ENCODE data around the gene ROR1.

Gene ROR1

GRCh38 chr1:63758791-63759190 lies 15.0 kb upstream of the ROR1 start (continued):
- TF ChIP-seq PRDM2 (tag by site-specific recombination; IDR thresholded peaks at IDR 0.05; ENCODE audit: borderline replicate concordance) = no peak
- TF ChIP-seq ZFHX2 (tag by site-specific recombination; conservative IDR thresholded peaks at IDR 0.05) = peak; percentile 53; the same call in 1 of the 2 replicates
- TF ChIP-seq WT1 (tag by site-specific recombination; IDR thresholded peaks at IDR 0.05) = peak; percentile 95
- TF ChIP-seq ZNF335 (tag by site-specific recombination; conservative IDR thresholded peaks at IDR 0.05) = peak; percentile 43; the same call in 1 of the 2 replicates
- TF ChIP-seq ZNF2 (tag by site-specific recombination; IDR thresholded peaks at IDR 0.05) = 0 out of 2 replicates have a peak, but pooled peaks have one; percentile 24
- TF ChIP-seq ZNF354C (tag by site-specific recombination; IDR thresholded peaks at IDR 0.05; ENCODE audit: borderline replicate concordance, low read depth) = no peak
- peak; percentile 66; the same call in 1 of the 2 replicates for TF ChIP-seq MZF1 (tag by site-specific recombination; IDR thresholded peaks at IDR 0.05; ENCODE audit: borderline replicate concordance)
- no peak for TF ChIP-seq ZBTB7A (tag by site-specific recombination; IDR thresholded peaks at IDR 0.05; ENCODE audit: low read depth)
- peak; percentile 59 for TF ChIP-seq PRDM6 (tag by site-specific recombination; IDR thresholded peaks at IDR 0.05)
- no peak for TF ChIP-seq ELK4 (IDR thresholded peaks at IDR 0.05; ENCODE audit: borderline replicate concordance, low read depth, low read length)
- 0 out of 2 replicates have a peak, but pooled peaks have one; percentile 27 for TF ChIP-seq ZNF843 (tag by site-specific recombination; IDR thresholded peaks at IDR 0.05)
- TF ChIP-seq ZNF639 (tag by site-specific recombination; IDR thresholded peaks at IDR 0.05) = no peak
- no peak for TF ChIP-seq ZNF133 (tag by site-specific recombination; IDR thresholded peaks at IDR 0.05)
- TF ChIP-seq GLIS1 (tag by site-specific recombination; IDR thresholded peaks at IDR 0.05) = no peak
- no peak for TF ChIP-seq ZNF626 (tag by site-specific recombination; IDR thresholded peaks at IDR 0.05)
- TF ChIP-seq ZBTB8A (tag by site-specific recombination; IDR thresholded peaks at IDR 0.05) = 0 out of 2 replicates have a peak, but pooled peaks have one; percentile 14
- no peak for TF ChIP-seq ZNF777 (tag by site-specific recombination; IDR thresholded peaks at IDR 0.05; ENCODE audit: borderline replicate concordance)
- peak; percentile 55 for TF ChIP-seq OSR2 (tag by site-specific recombination; IDR thresholded peaks at IDR 0.05)
- no peak for TF ChIP-seq ZNF140 (tag by site-specific recombination; IDR thresholded peaks at IDR 0.05)
- TF ChIP-seq ZNF513 (tag by site-specific recombination; IDR thresholded peaks at IDR 0.05) = no peak
- TF ChIP-seq MYNN (tag by site-specific recombination; IDR thresholded peaks at IDR 0.05; ENCODE audit: borderline replicate concordance) = no peak
- 0 out of 2 replicates have a peak, but pooled peaks have one; percentile 32 for TF ChIP-seq ZFP69B (tag by site-specific recombination; IDR thresholded peaks at IDR 0.05)
- no peak for TF ChIP-seq ZNF155 (tag by site-specific recombination; IDR thresholded peaks at IDR 0.05)

Data from HEK293 (cell line).